Smooth muscle cell of trachea (primary cell): ENCODE results near the gene UGT2B17. TPM values are rescaled to one million over a fixed set of nuclear protein-coding genes. Genes with fewer than 3 reads are reported as not detected.

Experiments
- total RNA-seq: library from RNA; depleted of rRNA; stranded (reverse); fragments of >200 nt; gene quantifications from 2 replicates; pipeline ENCODE4 v1.2.1, GENCODE V29; 2014

UGT2B17 gene
- not detected in 2 replicates for total RNA-seq

DNA sequence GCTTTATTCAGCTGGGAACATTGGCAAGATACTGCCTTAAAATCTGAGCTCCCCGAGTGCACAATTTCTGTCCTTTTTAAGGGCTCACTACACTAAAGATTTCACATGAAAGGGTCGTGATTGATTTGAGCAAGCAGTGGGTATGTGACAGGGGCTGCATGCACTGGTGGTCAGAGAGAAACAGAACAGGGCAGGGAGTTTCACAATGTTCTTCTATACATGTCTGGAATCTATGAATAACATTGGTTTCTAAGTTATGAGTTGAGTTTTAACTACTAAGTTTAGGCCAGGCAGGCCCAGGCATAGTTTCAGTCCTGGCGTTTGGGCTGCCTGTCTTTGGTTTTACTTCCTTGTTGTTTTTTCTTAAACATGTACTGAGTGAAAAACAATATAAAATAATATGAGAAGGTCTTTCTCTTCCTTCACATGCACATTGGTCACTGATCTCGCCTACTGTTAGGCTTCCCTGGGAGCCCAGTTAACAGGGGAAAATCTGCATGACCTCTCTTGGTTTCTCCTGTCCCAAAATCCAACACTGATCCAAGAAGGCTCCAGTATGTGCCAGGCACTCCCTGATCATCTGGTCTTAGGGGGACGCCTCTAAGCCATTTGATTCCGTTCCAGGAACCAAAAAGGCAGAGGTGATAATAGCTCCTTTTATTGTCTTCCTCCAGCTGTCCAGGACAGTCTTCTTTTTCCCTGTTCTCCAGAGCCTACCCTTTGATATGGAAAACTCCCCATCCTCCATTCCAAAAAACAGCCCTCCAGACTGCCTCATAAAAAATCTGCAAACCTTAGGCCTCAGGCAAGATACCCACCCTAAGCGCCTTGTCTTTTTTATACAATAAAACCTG is at the start of gene UGT2B17:
TSS of gene UGT2B17 (minus strand) at position 51 of the 854 bp plus-strand sequence. CDS start 7,838 bp downstream, outside the sequence.

Other genes starting within 250 kb of the UGT2B17 start
- gene YTHDC1, start 226.2 kb downstream of the UGT2B17 start, total RNA-seq = 35.2 and 37.8 TPM in 2 replicates
- gene TMPRSS11E, start 128.9 kb downstream of the UGT2B17 start, total RNA-seq = not detected in 2 replicates
- not detected in 2 replicates for gene UGT2B15, start 94.3 kb upstream of the UGT2B17 start, total RNA-seq
- gene UGT2B10, start 239.7 kb upstream of the UGT2B17 start, total RNA-seq = not detected in 2 replicates